GM12878 (cell line): ENCODE measurements around the gene SEMA3B. TPM values are rescaled to one million over a fixed set of nuclear protein-coding genes. Genes with fewer than 3 reads are reported as not detected.

ENCODE experiments used
- ATAC-seq: fragments of 200-7000 bp; cut with Tn5 transposase; 3 replicates; pipeline ENCODE4 v1.9.1; 2020; ENCODE audit warnings: mild to moderate bottlenecking, moderate library complexity
- BruUV-seq: library from RNA; stranded (reverse); fragments of 400-500 nt; replicated peaks from 2 replicates; lab custom pipeline; 2021; lab: Mats Ljungman, UMichigan
- CTCF ChIA-PET: fragments of 300-600 bp; sonication (Branson Sonifier 250); formaldehyde crosslinking; extraction: SDS; loops from one replicate; lab custom pipeline; 2021; ENCODE audit warnings: inconsistent platforms; lab: Yijun Ruan, JAX
- POLR2A ChIA-PET: fragments of 350-600 bp; formaldehyde crosslinking; extraction: SDS; loops from one replicate; lab custom pipeline; 2021; ENCODE audit warnings: inconsistent platforms; lab: Charles Lee
- RAD21 ChIA-PET: fragments of 300-600 bp; sonication (Branson Sonifier 250); formaldehyde crosslinking; loops from one replicate; lab custom pipeline; 2023; ENCODE audit warnings: antibody characterized with exemption; ENCODE audit not compliant: unreplicated experiment; lab: Charles Lee
- SMC1A ChIA-PET: fragments of 300-600 bp; sonication (Branson Sonifier 250); formaldehyde crosslinking; loops from one replicate; lab custom pipeline; 2023; ENCODE audit not compliant: unreplicated experiment, uncharacterized antibody; lab: Charles Lee
- DNase-seq: peaks from one replicate; pipeline ENCODE4 v3.0.0-alpha.2; 2011; ENCODE audit warnings: low read depth, low spot score
- FAIRE-seq: peaks from 3 replicates; lab custom pipeline; 2011; peaks lifted over from hg19 to GRCh38; lab: Jason Lieb, UNC
- H2AFZ ChIP-seq: 2 replicates; pipeline ENCODE4 v1.6.0; 2011; ENCODE audit warnings: low read depth, low read length, control low read depth; ENCODE audit not compliant: control insufficient read depth
- H3K27ac ChIP-seq: 2 replicates; pipeline ENCODE4 v1.5.1; 2011; ENCODE audit warnings: control low read depth; ENCODE audit not compliant: control insufficient read depth, insufficient read depth
- H3K27me3 ChIP-seq, 2 experiments: replicated peaks in 1 of 2; 2 replicates each; pipeline versions ENCODE4 v1.6.0 to v1.6.1; 2011; ENCODE audit warnings: low read length in 1 of 2; ENCODE audit not compliant: control insufficient read depth in 2 of 2, insufficient read depth in 2 of 2
- H3K36me3 ChIP-seq, 2 experiments: 2 replicates each; pipeline ENCODE4 v1.5.1; 2011; ENCODE audit warnings: low read length in 1 of 2; ENCODE audit not compliant: control insufficient read depth in 2 of 2, insufficient read depth in 2 of 2
- H3K4me1 ChIP-seq: 2 replicates; pipeline ENCODE4 v1.6.1; 2011; ENCODE audit warnings: mild to moderate bottlenecking, low read length, moderate library complexity, mixed read lengths; ENCODE audit not compliant: control insufficient read depth, insufficient read depth
- H3K4me2 ChIP-seq: 2 replicates; pipeline ENCODE4 v1.6.0; 2011; ENCODE audit warnings: control low read depth; ENCODE audit not compliant: control insufficient read depth, insufficient read depth
- H3K4me3 ChIP-seq: fragments of 200-600 bp; sonication (generic); 2 replicates; pipeline ENCODE4 v1.5.1; 2016
- H3K79me2 ChIP-seq: 2 replicates; pipeline ENCODE4 v1.6.0; 2011; ENCODE audit warnings: low read length; ENCODE audit not compliant: control insufficient read depth, insufficient read depth
- H3K9ac ChIP-seq: 2 replicates; pipeline ENCODE4 v1.8.0; 2011; ENCODE audit warnings: low read length, control low read depth, mixed read lengths; ENCODE audit not compliant: control insufficient read depth, insufficient read depth
- H3K9me3 ChIP-seq: replicated peaks from 3 replicates; pipeline ENCODE4 v1.5.1; 2011; ENCODE audit warnings: mild to moderate bottlenecking, low read length; ENCODE audit not compliant: control insufficient read depth, insufficient read depth
- H4K20me1 ChIP-seq: 2 replicates; pipeline ENCODE4 v1.6.0; 2011; ENCODE audit not compliant: control insufficient read depth, insufficient read depth
- ATF7 ChIP-seq: fragments of 450-650 bp; IDR thresholded peaks from 2 replicates; pipeline ENCODE4 v1.6.1; 2016; ENCODE audit warnings: low read depth, mild to moderate bottlenecking
- BMI1 ChIP-seq: fragments of 450-650 bp; IDR thresholded peaks from 2 replicates; pipeline ENCODE4 v1.6.1; 2016; ENCODE audit warnings: mild to moderate bottlenecking, moderate library complexity, borderline replicate concordance
- CHD4 ChIP-seq: fragments of 200-600 bp; sonication (generic); IDR thresholded peaks from 2 replicates; pipeline ENCODE4 v1.6.1; 2016; ENCODE audit warnings: mild to moderate bottlenecking
- EGR1 ChIP-seq, 2 experiments: IDR thresholded peaks; 1 replicate in 1 of 2; 2 replicates in 1 of 2; pipeline ENCODE4 v1.6.1; 2011 to 2012; ENCODE audit warnings: low read depth in 2 of 2, low read length in 2 of 2, borderline replicate concordance in 1 of 2, mild to moderate bottlenecking in 1 of 2, moderate library complexity in 1 of 2
- ESRRA ChIP-seq: IDR thresholded peaks from 2 replicates; pipeline ENCODE4 v1.6.1; 2012; ENCODE audit warnings: mild to moderate bottlenecking, low read length, improper control_type of control experiment
- GABPA ChIP-seq: IDR thresholded peaks from 2 replicates; pipeline ENCODE4 v1.6.1; 2014; ENCODE audit warnings: antibody characterized with exemption, low read depth, mild to moderate bottlenecking, inconsistent platforms
- HDAC2 ChIP-seq: fragments of 200-600 bp; sonication (generic); IDR thresholded peaks from 2 replicates; pipeline ENCODE4 v1.6.1; 2017
- MXI1 ChIP-seq: fragments of 150-350 bp; IDR thresholded peaks from 2 replicates; pipeline ENCODE4 v1.6.1; 2011; ENCODE audit warnings: low read depth, mild to moderate bottlenecking, inconsistent platforms, low read length, improper control_type of control experiment
- NRF1 ChIP-seq: conservative IDR thresholded peaks from 2 replicates; pipeline ENCODE4 v1.6.1; 2011; ENCODE audit warnings: mild to moderate bottlenecking, low read depth, low read length, improper control_type of control experiment
- RB1 ChIP-seq: fragments of 450-650 bp; formaldehyde crosslinking; IDR thresholded peaks from 2 replicates; pipeline ENCODE4 v1.6.1; 2017; ENCODE audit warnings: mild to moderate bottlenecking, borderline replicate concordance
- RCOR1 ChIP-seq: conservative IDR thresholded peaks from 2 replicates; pipeline ENCODE4 v1.6.1; 2012; ENCODE audit warnings: low read depth, low read length, improper control_type of control experiment
- SP1 ChIP-seq: IDR thresholded peaks from one replicate; pipeline ENCODE4 v1.6.1; 2011; ENCODE audit warnings: low read depth, low read length
- STAT1 ChIP-seq: fragments of 450-650 bp; conservative IDR thresholded peaks from 2 replicates; pipeline ENCODE4 v1.6.1; 2014; ENCODE audit warnings: antibody characterized with exemption, mild to moderate bottlenecking
- SUZ12 ChIP-seq: fragments of 200-600 bp; sonication (generic); IDR thresholded peaks from one replicate; pipeline ENCODE4 v1.6.1; 2018; ENCODE audit warnings: antibody characterized with exemption, mild to moderate bottlenecking; ENCODE audit not compliant: unreplicated experiment
- ZNF24 ChIP-seq: fragments of 450-650 bp; IDR thresholded peaks from 2 replicates; pipeline ENCODE4 v1.6.1; 2017; ENCODE audit warnings: antibody characterized with exemption, mild to moderate bottlenecking
- ZNF274 ChIP-seq: IDR thresholded peaks from one replicate; pipeline ENCODE4 v1.8.0; 2011; ENCODE audit not compliant: insufficient read length, insufficient read depth
- WGBS: methylation state at CpG from one replicate; pipeline ENCODE4 v1.1.6; 2016; ENCODE audit warnings: low lambda C conversion rate; ENCODE audit not compliant: insufficient replicate concordance, insufficient coverage; ENCODE audit errors: missing lambda C conversion rate; 5-methylcytosine and 5-hydroxymethylcytosine counted together
- in situ Hi-C: fragments of 300-500 bp; cut with MboI; formaldehyde crosslinking; loops from 9 replicates; pipeline ENCODE4 v1.14.3; 2018; ENCODE audit warnings: mixed read lengths
- intact Hi-C: fragments of 100-400 bp; cut with micrococcal nuclease; formaldehyde crosslinking; loops from one replicate; pipeline ENCODE4 v1.14.2; 2022; ENCODE audit not compliant: unreplicated experiment
- polyA plus RNA-seq, 11 experiments: library from polyadenylated mRNA; depleted of rRNA in 4 of 11; unstranded in 6 of 11; stranded (reverse) in 5 of 11; fragments of >200 nt; fragmentation: Nextera tagmentation in 4 of 11; fragmentation: Illumina TruSeq in 1 of 11; extraction: Ambion mirVana in 4 of 11; extraction: Trizol in 1 of 11; gene quantifications; 1 replicate in 1 of 11; 2 replicates in 10 of 11; pipeline versions ENCODE4 v1.2.1 to v1.2.3, GENCODE V29; 2011 to 2016; ENCODE audit warnings: inconsistent platforms in 2 of 11, missing spikeins in 2 of 11, low read depth in 1 of 11
- total RNA-seq, 4 experiments: library from RNA; depleted of rRNA in 3 of 4; stranded (reverse); fragments of >200 nt in 3 of 4; fragmentation: Illumina TruSeq in 1 of 4; extraction: Trizol in 1 of 4; gene quantifications; 2 replicates each; pipeline versions ENCODE4 v1.2.1 to v1.2.3, GENCODE V29; 2013 to 2021
- TF ChIP-seq, protein P1 (sequence below): fragments of 450-650 bp; IDR thresholded peaks from 2 replicates; pipeline ENCODE4 v1.6.1; 2017; ENCODE audit warnings: borderline replicate concordance
- TF ChIP-seq, protein P2 (sequence below): IDR thresholded peaks from 2 replicates; pipeline ENCODE4 v1.6.1; 2012; ENCODE audit warnings: low read length, inconsistent platforms

SEMA3B gene
- total and polyA plus RNA-seq, 10 of the 15 experiments (the other 5 are each of a cell fraction or from before 2014, with no cell fraction given): 0.06 to 0.59 (median 0.14) TPM; not detected in 2

DNA sequence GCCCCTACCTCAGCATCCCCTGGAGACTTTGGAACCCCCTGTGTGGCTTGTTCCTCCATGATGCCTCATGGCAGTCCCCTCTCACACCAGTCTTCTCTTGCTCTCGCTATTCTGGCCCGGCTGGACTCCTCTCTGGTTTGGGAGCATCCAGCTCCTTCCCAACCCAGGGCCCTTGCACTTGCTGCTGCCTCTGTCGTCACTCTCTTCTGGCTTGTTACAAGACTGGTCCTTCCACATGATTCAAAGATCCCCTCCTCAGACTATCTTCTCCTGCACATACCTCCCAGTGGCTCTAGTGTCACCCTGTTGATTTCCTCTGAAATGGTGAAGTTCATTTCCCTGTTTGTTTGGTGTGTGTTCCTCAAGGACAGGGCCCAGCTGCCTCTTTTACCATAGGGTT, 39.5 kb upstream of the SEMA3B start:
- BruUV-seq: no TSS peak
- Histone ChIP-seq H3K27ac (no peak overlapping the region), H3K4me2 (no peak overlapping the region), H3K4me3 (no peak overlapping the region), H4K20me1 (no peaks in the 10 kb centered on the region), H3K9me3 (no peaks in the 10 kb centered on the region), H3K79me2 (no peaks in the 10 kb centered on the region; the same call in 1 of the 2 replicates), H3K36me3 (no peaks in the 10 kb centered on the region; a peak in 1 of 4 replicates), H3K9ac (no peak overlapping the region), H3K4me1 (peaks cover 19% of the 10 kb centered on the region), H3K27me3 (no peaks in the 10 kb centered on the region)
- SMC1A ChIA-PET: interaction anchor here (2.9 to 5.1 kb wide), 2 partner anchors 13 to 17 kb away, joined by 15 to 51 read pairs; no protein-coding TSS in a partner anchor
- WGBS: 97% methylated on average over 3 of the region's 3 CpGs
- in situ Hi-C loops (loop anchor here (5.0 kb wide), 1 partner anchor 37 kb away; the partner anchor contains the start of gene GNAT1), intact Hi-C loops (no loop called here)
- CTCF ChIA-PET: interaction anchor here (4.1 to 7.4 kb wide), 4 partner anchors 14 to 42 kb away, joined by 24 to 149 read pairs (median 76); partner anchors contain the start of gene GNAT1
- TF ChIP-seq EGR1 (IDR thresholded peaks at IDR 0.05; ENCODE audit: borderline replicate concordance in 1 of 2, low read depth in 2 of 2, low read length in 2 of 2): no peak
- TF ChIP-seq ZNF274: no peak
- no peak for TF ChIP-seq CHD4
- TF ChIP-seq, protein P1, sequence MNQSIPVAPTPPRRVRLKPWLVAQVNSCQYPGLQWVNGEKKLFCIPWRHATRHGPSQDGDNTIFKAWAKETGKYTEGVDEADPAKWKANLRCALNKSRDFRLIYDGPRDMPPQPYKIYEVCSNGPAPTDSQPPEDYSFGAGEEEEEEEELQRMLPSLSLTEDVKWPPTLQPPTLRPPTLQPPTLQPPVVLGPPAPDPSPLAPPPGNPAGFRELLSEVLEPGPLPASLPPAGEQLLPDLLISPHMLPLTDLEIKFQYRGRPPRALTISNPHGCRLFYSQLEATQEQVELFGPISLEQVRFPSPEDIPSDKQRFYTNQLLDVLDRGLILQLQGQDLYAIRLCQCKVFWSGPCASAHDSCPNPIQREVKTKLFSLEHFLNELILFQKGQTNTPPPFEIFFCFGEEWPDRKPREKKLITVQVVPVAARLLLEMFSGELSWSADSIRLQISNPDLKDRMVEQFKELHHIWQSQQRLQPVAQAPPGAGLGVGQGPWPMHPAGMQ: no peak
- no peak for TF ChIP-seq RCOR1
- TF ChIP-seq ATF7: no peak
- TF ChIP-seq GABPA: no peak
- TF ChIP-seq MXI1: no peak
- no peak for TF ChIP-seq ZNF24
- no peak for TF ChIP-seq STAT1
- no peak for TF ChIP-seq SP1
- TF ChIP-seq HDAC2: no peak
- TF ChIP-seq RB1: no peak
- no peak for TF ChIP-seq NRF1
- TF ChIP-seq, protein P2, sequence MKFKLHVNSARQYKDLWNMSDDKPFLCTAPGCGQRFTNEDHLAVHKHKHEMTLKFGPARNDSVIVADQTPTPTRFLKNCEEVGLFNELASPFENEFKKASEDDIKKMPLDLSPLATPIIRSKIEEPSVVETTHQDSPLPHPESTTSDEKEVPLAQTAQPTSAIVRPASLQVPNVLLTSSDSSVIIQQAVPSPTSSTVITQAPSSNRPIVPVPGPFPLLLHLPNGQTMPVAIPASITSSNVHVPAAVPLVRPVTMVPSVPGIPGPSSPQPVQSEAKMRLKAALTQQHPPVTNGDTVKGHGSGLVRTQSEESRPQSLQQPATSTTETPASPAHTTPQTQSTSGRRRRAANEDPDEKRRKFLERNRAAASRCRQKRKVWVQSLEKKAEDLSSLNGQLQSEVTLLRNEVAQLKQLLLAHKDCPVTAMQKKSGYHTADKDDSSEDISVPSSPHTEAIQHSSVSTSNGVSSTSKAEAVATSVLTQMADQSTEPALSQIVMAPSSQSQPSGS: no peak
- TF ChIP-seq BMI1: no peak
- TF ChIP-seq SUZ12: no peak
- TF ChIP-seq ESRRA: no peak
- TF ChIP-seq, all 136 proteins: peak for 0
- FAIRE-seq: no peak
- no peak overlapping the region for H2AFZ ChIP-seq
- ATAC-seq: no peak
- RAD21 ChIA-PET: interaction anchor here (1.0 to 6.8 kb wide), 5 partner anchors 8 to 35 kb away, joined by 3 to 73 read pairs (median 36); partner anchors contain the start of gene GNAT1
- no peak for DNase-seq
- POLR2A ChIA-PET: interaction anchor here (0.5 to 3.7 kb wide), 5 partner anchors 8 to 107 kb away, joined by 3 to 38 read pairs (median 5); partner anchors contain the start of gene GNAI2
